Measurements from ENCODE around the gene FBXW7. TPM values are rescaled to one million over a fixed set of nuclear protein-coding genes. Genes with fewer than 3 reads are reported as not detected.

The FBXW7 gene
- total and polyA plus RNA-seq, 5 donors, result 14.8 to 52.2 (median 47.3) TPM

DNA sequence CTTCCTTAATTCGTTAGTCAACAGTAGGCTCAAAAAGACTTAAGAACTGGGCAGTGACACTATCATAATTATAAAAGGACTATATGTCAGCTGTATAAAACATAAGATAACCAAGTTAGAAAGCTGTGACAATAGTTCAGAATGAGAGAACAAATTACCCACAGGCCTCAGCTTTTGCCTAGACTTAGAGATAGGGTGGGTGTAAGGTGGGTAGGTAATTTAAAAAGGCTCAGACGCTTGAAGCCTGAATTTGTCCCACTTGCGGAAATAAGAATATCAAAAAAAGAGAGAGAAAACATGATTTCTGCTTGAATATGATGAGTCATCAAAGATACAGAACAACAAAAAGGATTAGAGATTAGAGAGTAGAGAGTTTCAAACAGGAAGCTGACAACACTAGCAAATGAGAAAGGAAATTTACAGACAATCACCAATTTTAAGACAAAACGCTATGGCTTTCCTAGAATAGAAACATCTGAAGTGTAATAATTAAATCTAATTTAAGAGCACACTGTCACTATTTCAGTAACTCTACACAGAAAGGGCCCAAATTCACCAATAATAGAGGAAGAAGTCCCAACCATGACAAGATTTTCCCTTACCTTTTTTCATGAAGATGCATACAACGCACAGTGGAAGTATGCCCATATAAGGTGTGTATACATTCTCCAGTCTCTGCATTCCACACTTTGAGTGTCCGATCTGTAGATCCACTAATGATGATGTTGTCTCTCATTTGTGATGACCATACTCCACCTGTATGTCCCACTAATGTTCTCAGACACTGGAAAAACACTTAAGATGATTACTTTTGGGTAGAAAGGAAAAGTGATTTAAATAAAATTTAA, 208.1 kb downstream of the FBXW7 start:
- DNase-seq (no peak), ATAC-seq (no peak)
- Histone ChIP-seq H3K27ac (ENCODE audit: low read length) (no peak overlapping the region), H3K4me1 (ENCODE audit: control insufficient read depth, insufficient read depth, low read length) (no peaks in the 10 kb centered on the region), H3K4me3 (ENCODE audit: low read length) (no peak overlapping the region), H3K27me3 (ENCODE audit: control insufficient read depth, insufficient read depth) (no peaks in the 10 kb centered on the region), H3K9me3 (ENCODE audit: control insufficient read depth, low read length) (no peaks in the 10 kb centered on the region)
- WGBS, result 88% methylated on average over 6 of the region's 6 CpGs
- intact Hi-C loops (cut with DNase I), result no loop called here

DNA sequence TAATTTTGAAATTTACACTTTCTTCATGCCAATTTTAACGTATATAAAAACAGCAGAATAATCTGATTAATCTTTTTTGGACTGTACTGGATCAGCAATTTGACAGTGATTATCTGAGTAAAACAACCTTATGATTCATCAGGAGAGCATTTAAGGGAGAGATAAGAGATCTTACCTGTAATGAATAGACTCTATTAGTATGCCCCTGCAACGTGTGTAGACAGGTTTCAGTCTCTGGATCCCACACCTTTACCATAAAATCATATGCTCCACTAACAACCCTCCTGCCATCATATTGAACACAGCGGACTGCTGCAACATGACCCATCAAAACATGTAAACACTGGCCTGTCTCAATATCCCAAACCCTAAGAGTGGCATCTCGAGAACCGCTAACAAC, 210.1 kb downstream of the FBXW7 start:
- Histone ChIP-seq H3K4me3 (ENCODE audit: low read length) (no peak overlapping the region), H3K27me3 (ENCODE audit: control insufficient read depth, insufficient read depth) (no peaks in the 10 kb centered on the region), H3K4me1 (ENCODE audit: control insufficient read depth, insufficient read depth, low read length) (no peaks in the 10 kb centered on the region), H3K9me3 (ENCODE audit: control insufficient read depth, low read length) (no peaks in the 10 kb centered on the region), H3K27ac (ENCODE audit: low read length) (no peak overlapping the region)
- no peak for DNase-seq
- intact Hi-C loops (cut with DNase I), result no loop called here
- 94% methylated on average over 5 of the region's 5 CpGs for WGBS
- ATAC-seq, result no peak

DNA sequence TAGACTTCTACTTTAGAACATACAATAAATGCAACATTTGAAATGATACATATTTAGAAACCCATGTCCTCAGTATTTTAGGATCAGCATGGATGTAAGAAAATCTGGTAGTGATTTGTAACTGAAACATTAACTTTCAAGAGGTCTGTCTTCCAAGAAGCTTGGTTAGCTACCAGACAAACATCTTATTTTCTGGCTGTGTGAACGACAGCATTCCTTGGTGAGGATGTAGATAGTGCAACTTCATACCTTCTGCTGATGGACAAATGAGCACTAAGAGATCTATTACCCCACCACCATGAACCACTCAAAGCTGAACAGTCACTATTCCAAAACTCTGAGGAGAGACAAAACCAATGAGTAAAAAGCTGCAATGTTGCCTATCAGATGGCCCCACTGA, 212.7 kb downstream of the FBXW7 start:
- H3K4me1 ChIP-seq (ENCODE audit: control insufficient read depth, insufficient read depth, low read length), result no peaks in the 10 kb centered on the region
- H3K27ac ChIP-seq (ENCODE audit: low read length), result no peak overlapping the region
- no peaks in the 10 kb centered on the region for H3K27me3 ChIP-seq (ENCODE audit: control insufficient read depth, insufficient read depth)
- 90% methylated on average over 1 of the region's 1 CpG for WGBS
- H3K4me3 ChIP-seq (ENCODE audit: low read length), result no peak overlapping the region
- no peaks in the 10 kb centered on the region for H3K9me3 ChIP-seq (ENCODE audit: control insufficient read depth, low read length)
- intact Hi-C loops (cut with DNase I), result no loop called here
- no peak for ATAC-seq
- no peak for DNase-seq

DNA sequence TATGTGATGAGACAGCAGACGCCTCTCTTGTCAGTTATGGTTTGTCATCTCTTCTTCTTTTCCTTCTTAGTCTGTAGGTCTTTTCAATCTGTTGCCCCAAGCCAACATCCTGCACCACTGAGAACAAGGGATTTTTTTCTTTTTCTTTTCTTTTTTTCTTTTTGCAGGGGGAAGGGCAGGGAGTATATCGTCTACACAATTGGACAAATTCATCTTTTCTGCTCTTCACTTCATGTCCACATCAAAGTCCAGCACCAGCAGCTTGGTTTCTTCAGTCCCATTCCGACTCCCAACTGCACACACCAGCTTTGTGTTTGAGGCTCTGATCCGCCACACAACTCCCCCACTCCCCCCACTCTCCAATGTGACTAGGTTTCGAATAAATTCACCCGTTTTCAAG, 213.2 kb downstream of the FBXW7 start:
- intact Hi-C loops (cut with DNase I), result no loop called here
- Histone ChIP-seq H3K27me3 (ENCODE audit: control insufficient read depth, insufficient read depth) (no peaks in the 10 kb centered on the region), H3K9me3 (ENCODE audit: control insufficient read depth, low read length) (no peaks in the 10 kb centered on the region), H3K27ac (ENCODE audit: low read length) (no peak overlapping the region), H3K4me1 (ENCODE audit: control insufficient read depth, insufficient read depth, low read length) (no peaks in the 10 kb centered on the region), H3K4me3 (ENCODE audit: low read length) (no peak overlapping the region)
- no peak for DNase-seq
- no peak for ATAC-seq
- 93% methylated on average over 6 of the region's 6 CpGs for WGBS

DNA sequence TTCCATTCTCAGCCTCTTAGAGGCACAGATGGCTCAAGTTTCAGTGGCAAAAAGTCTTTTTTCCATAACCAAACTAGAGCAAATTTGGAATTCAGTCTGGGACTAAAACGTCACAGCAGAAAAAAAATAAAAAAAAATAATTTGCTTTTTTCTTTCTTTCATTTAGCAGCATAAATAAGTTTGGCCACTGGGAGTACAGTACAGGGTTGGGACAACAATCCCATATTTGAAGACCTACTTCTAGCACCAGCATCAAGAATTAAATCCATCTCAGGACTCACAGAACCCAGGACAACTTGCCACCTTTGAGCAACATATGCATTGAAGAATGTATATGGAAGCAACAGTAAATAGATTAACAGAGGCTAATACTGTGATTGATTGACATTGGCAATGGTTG, 214.0 kb downstream of the FBXW7 start:
- intact Hi-C loops (cut with DNase I), result no loop called here
- Histone ChIP-seq H3K27me3 (ENCODE audit: control insufficient read depth, insufficient read depth) (no peaks in the 10 kb centered on the region), H3K4me3 (ENCODE audit: low read length) (no peak overlapping the region), H3K27ac (ENCODE audit: low read length) (no peak overlapping the region), H3K4me1 (ENCODE audit: control insufficient read depth, insufficient read depth, low read length) (no peaks in the 10 kb centered on the region), H3K9me3 (ENCODE audit: control insufficient read depth, low read length) (no peaks in the 10 kb centered on the region)
- WGBS, result 58% methylated on average over 1 of the region's 1 CpG
- no peak for DNase-seq
- ATAC-seq, result no peak

DNA sequence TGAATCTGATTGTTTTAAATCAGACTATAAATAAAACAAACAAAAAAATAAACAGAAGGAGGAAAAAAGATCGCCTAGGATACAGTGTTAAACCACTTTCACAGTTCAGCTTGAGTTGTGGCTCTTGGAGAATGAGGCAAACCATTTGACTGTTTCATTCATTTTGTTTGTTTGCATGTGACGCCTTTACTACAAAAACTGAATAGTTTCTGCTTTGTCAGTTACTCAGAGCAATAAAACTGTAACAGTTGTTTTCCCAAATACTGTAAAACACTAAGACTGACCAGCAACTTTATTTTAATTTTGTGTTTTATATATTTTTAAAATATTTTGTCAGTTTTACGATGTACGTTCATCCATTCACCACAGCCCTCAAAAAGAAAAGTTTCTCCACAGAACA, 214.5 kb downstream of the FBXW7 start:
- 95% methylated on average over 4 of the region's 4 CpGs for WGBS
- ATAC-seq (no peak), DNase-seq (no peak)
- Histone ChIP-seq H3K27ac (ENCODE audit: low read length) (no peak overlapping the region), H3K27me3 (ENCODE audit: control insufficient read depth, insufficient read depth) (no peaks in the 10 kb centered on the region), H3K4me1 (ENCODE audit: control insufficient read depth, insufficient read depth, low read length) (no peaks in the 10 kb centered on the region), H3K4me3 (ENCODE audit: low read length) (no peak overlapping the region), H3K9me3 (ENCODE audit: control insufficient read depth, low read length) (no peaks in the 10 kb centered on the region)
- intact Hi-C loops (cut with DNase I), result no loop called here

DNA sequence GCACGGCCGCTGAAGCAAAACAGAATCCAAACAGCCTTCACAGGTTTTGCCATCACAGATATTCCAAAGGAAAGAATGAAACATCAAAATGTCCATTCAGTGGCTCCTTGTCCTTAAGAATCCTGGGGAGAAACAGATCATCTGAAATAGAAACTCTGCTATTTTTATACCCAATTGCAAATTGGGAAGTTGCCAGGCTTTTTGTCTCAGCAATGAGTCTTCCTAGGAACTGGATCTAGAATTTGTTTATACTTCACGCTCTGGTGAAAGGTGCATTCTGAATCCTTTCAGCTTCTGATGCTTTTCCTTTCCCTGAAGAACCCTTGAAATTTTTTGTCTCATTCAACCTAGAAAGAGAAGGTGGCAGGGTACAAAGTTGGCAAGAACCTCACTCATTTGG, 218.9 kb downstream of the FBXW7 start:
- intact Hi-C loops (cut with DNase I), result no loop called here
- Histone ChIP-seq H3K27ac (ENCODE audit: low read length) (no peak overlapping the region), H3K9me3 (ENCODE audit: control insufficient read depth, low read length) (no peaks in the 10 kb centered on the region), H3K4me3 (ENCODE audit: low read length) (no peak overlapping the region), H3K4me1 (ENCODE audit: control insufficient read depth, insufficient read depth, low read length) (no peaks in the 10 kb centered on the region), H3K27me3 (ENCODE audit: control insufficient read depth, insufficient read depth) (no peaks in the 10 kb centered on the region)
- 81% methylated on average over 3 of the region's 3 CpGs for WGBS
- DNase-seq, result no peak
- ATAC-seq, result no peak

DNA sequence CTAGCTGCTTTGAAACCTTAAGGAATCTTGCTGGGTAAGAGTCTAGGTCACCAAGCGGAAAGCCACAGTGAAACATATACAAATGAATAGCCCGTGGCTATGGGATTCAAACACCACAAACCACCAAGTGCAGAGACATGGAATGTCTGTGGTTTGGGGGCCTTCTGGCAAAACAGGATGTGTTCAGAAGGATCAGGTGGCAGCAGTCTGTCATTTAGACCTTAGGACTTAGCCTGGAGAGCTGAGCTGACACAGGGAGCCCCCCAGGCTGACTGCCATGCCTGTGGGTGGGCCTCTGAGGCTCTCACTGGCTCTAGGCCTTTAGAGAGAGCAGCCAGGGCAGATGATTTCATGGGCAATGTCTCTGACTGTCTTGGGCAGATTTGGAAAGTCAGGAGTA, 225.6 kb downstream of the FBXW7 start:
- no peaks in the 10 kb centered on the region for H3K27me3 ChIP-seq (ENCODE audit: control insufficient read depth, insufficient read depth)
- no peaks in the 10 kb centered on the region for H3K9me3 ChIP-seq (ENCODE audit: control insufficient read depth, low read length)
- intact Hi-C loops (cut with DNase I), result no loop called here
- no peak overlapping the region for H3K27ac ChIP-seq (ENCODE audit: low read length)
- DNase-seq (no peak), ATAC-seq (no peak)
- no peak overlapping the region for H3K4me3 ChIP-seq (ENCODE audit: low read length)
- WGBS, result 88% methylated on average over 2 of the region's 2 CpGs
- H3K4me1 ChIP-seq (ENCODE audit: control insufficient read depth, insufficient read depth, low read length), result no peaks in the 10 kb centered on the region

DNA sequence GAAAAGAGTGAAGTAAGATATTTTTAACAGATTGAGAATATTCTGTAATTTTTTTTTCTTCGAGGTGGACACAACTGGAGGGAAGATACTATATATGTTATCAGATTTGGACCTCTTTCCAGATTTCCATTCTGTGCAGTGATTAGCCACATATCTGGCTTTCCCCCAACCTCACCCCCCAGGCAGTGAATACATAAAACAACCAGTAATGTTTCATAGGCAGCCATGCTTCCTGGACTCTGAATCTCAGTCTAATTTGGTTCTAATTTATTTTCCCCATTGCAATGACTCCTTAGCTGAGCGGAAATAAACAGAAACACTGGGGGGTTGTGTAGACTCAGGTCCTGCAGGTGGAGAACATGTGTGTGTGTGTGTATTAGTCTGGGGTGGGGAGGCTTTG, 226.5 kb downstream of the FBXW7 start:
- ATAC-seq, result no peak
- Histone ChIP-seq H3K27me3 (ENCODE audit: control insufficient read depth, insufficient read depth) (no peaks in the 10 kb centered on the region), H3K4me1 (ENCODE audit: control insufficient read depth, insufficient read depth, low read length) (no peaks in the 10 kb centered on the region), H3K9me3 (ENCODE audit: control insufficient read depth, low read length) (no peaks in the 10 kb centered on the region), H3K27ac (ENCODE audit: low read length) (no peak overlapping the region), H3K4me3 (ENCODE audit: low read length) (no peak overlapping the region)
- WGBS, result 70% methylated on average over 2 of the region's 2 CpGs
- intact Hi-C loops (cut with DNase I), result no loop called here
- no peak for DNase-seq

DNA sequence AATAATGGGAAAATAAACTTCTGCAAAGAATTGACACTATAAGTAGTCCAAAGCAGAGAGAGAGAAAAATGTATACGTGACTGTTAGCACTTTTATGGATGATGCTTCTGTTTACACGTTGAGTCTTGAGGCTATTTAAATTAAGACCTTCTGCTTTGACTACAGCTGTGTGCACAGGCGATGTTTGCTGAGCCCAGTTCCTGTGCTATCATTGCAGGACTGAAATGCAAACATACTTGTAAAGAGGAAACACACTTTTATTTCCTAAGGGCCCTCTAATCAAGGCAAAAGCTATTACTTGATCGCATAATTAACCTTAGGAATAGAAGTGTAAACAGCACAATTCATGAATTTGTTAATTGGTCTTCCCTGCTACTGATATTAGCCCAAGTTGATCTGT, 226.9 kb downstream of the FBXW7 start:
- no peak for ATAC-seq
- 75% methylated on average over 4 of the region's 4 CpGs for WGBS
- no peaks in the 10 kb centered on the region for H3K27me3 ChIP-seq (ENCODE audit: control insufficient read depth, insufficient read depth)

DNA sequence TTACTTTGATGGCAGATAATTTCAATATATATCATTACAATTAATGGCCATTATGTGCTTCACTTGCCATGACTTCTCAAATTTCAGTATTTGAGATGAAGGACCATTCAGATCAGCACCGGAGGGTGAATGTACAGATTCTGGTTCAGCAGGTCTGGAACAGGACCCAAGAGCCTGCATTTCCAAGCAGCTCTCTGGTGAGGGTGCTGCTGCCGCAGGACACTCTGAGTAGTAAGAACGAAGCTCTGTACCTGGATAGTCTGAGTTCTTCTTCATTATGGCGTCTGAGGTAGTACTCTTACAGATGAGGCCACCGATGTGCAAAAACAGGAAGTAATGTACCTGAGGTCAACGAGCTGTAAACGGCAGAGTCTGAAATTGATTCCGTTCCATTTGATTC, 228.2 kb downstream of the FBXW7 start:
- no peak overlapping the region for H3K27ac ChIP-seq (ENCODE audit: low read length)
- ATAC-seq (no peak), DNase-seq (no peak)
- WGBS, result 91% methylated on average over 8 of the region's 8 CpGs
- no peaks in the 10 kb centered on the region for H3K9me3 ChIP-seq (ENCODE audit: control insufficient read depth, low read length)
- intact Hi-C loops (cut with DNase I), result no loop called here
- H3K27me3 ChIP-seq (ENCODE audit: control insufficient read depth, insufficient read depth), result no peaks in the 10 kb centered on the region
- no peaks in the 10 kb centered on the region for H3K4me1 ChIP-seq (ENCODE audit: control insufficient read depth, insufficient read depth, low read length)
- H3K4me3 ChIP-seq (ENCODE audit: low read length), result no peak overlapping the region

More for the DNA sequence above, 226.9 kb downstream of the FBXW7 start:
- Histone ChIP-seq H3K9me3 (ENCODE audit: control insufficient read depth, low read length) (no peaks in the 10 kb centered on the region), H3K27ac (ENCODE audit: low read length) (no peak overlapping the region), H3K4me3 (ENCODE audit: low read length) (no peak overlapping the region), H3K4me1 (ENCODE audit: control insufficient read depth, insufficient read depth, low read length) (no peaks in the 10 kb centered on the region)
- no peak for DNase-seq
- intact Hi-C loops (cut with DNase I), result no loop called here

DNA sequence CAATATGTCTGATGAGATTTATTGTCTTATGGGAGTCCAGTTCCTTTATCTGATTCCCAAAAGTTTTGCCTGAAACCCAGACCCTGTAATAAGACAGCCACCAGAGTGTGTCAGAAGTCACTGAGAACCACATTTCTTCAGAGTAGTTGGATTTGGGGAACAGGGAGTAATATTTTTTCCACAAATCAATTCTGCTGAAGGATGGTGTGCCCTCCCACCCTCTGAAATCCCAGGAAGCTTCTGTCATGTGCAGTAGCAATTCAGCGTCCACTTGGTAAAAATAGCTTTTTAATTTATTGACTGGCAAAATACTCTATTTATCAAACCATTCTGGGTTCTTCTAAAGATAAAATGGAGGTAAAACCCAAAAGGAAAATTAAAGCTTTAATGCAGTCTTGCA, 229.4 kb downstream of the FBXW7 start:
- intact Hi-C loops (cut with DNase I), result no loop called here
- WGBS, result 72% methylated on average over 1 of the region's 1 CpG
- ATAC-seq, result no peak

More for the DNA sequence above, 229.4 kb downstream of the FBXW7 start:
- Histone ChIP-seq H3K27me3 (ENCODE audit: control insufficient read depth, insufficient read depth) (no peaks in the 10 kb centered on the region), H3K9me3 (ENCODE audit: control insufficient read depth, low read length) (no peaks in the 10 kb centered on the region), H3K4me1 (ENCODE audit: control insufficient read depth, insufficient read depth, low read length) (no peaks in the 10 kb centered on the region), H3K4me3 (ENCODE audit: low read length) (no peak overlapping the region), H3K27ac (ENCODE audit: low read length) (no peak overlapping the region)
- no peak for DNase-seq
